CD8-positive, alpha-beta memory T cell (primary cell): Measurements from ENCODE around the gene RAB10. TPM values are rescaled to one million over a fixed set of nuclear protein-coding genes. Genes with fewer than 3 reads are reported as not detected.
"Not testable (repeated sequence)": the region's sequence is repeated elsewhere in the genome, so short reads cannot be mapped to it uniquely, and the experiment has no call there.

Experiments
- CTCF ChIA-PET: fragments of 350-600 bp; sonication (Branson Sonifier 250); formaldehyde crosslinking; loops from one replicate; lab custom pipeline; 2021; ENCODE audit warnings: antibody characterized with exemption; lab: Charles Lee
- POLR2A ChIA-PET: fragments of 350-600 bp; sonication (Branson Sonifier 250); formaldehyde crosslinking; loops from one replicate; lab custom pipeline; 2021; ENCODE audit warnings: antibody characterized with exemption; lab: Charles Lee
- DNase-seq, 5 donors: peaks; one replicate each; pipeline versions ENCODE4 v3.0.0 to v3.0.0-alpha.2; 2020 to 2022; ENCODE audit warnings: mixed read lengths in 1 of 5
- H3K27ac ChIP-seq: one replicate; pipeline ENCODE4 v1.7.0; 2013; ENCODE audit warnings: low read depth, mild to moderate bottlenecking, low read length, moderate library complexity
- H3K27me3 ChIP-seq: 2 replicates; pipeline ENCODE4 v1.7.0; 2013; ENCODE audit warnings: low read length, mild to moderate bottlenecking; ENCODE audit not compliant: insufficient read depth, poor library complexity, severe bottlenecking
- H3K36me3 ChIP-seq: 2 replicates; pipeline ENCODE4 v1.7.0; 2013; ENCODE audit warnings: mild to moderate bottlenecking, low read length, moderate library complexity; ENCODE audit not compliant: insufficient read depth
- H3K4me1 ChIP-seq: 2 replicates; pipeline ENCODE4 v1.7.0; 2013; ENCODE audit warnings: mild to moderate bottlenecking, low read length, moderate library complexity; ENCODE audit not compliant: insufficient read depth
- H3K4me3 ChIP-seq: 2 replicates; pipeline ENCODE4 v1.7.0; 2013; ENCODE audit warnings: mild to moderate bottlenecking, low read length
- H3K9me3 ChIP-seq: 2 replicates; pipeline ENCODE4 v1.7.0; 2013; ENCODE audit warnings: mild to moderate bottlenecking, low read length
- H3K27ac Mint-ChIP-seq, 8 donors: one replicate each; pipeline ENCODE4 v1.8.0; 2020 to 2021; ENCODE audit warnings: mixed read lengths in 8 of 8, mild to moderate bottlenecking in 6 of 8, inconsistent platforms in 3 of 8, moderate library complexity in 3 of 8
- H3K27me3 Mint-ChIP-seq, 2 donors: one replicate each; pipeline ENCODE4 v1.8.0; 2020 to 2021; ENCODE audit warnings: mixed read lengths in 2 of 2, mild to moderate bottlenecking in 1 of 2, moderate library complexity in 1 of 2
- H3K36me3 Mint-ChIP-seq, 3 donors: one replicate each; pipeline ENCODE4 v1.8.0; 2020 to 2021; ENCODE audit warnings: mixed read lengths in 3 of 3, inconsistent platforms in 1 of 3, mild to moderate bottlenecking in 1 of 3
- H3K4me1 Mint-ChIP-seq, 3 donors: one replicate each; pipeline ENCODE4 v1.8.0; 2020 to 2021; ENCODE audit warnings: mixed read lengths in 3 of 3, inconsistent platforms in 1 of 3, mild to moderate bottlenecking in 1 of 3
- H3K4me3 Mint-ChIP-seq, 7 donors: one replicate each; pipeline ENCODE4 v1.8.0; 2020 to 2021; ENCODE audit warnings: mixed read lengths in 7 of 7, mild to moderate bottlenecking in 6 of 7, moderate library complexity in 4 of 7, inconsistent platforms in 2 of 7
- H3K9me3 Mint-ChIP-seq, 5 donors: one replicate each; pipeline ENCODE4 v1.8.0; 2020 to 2022; ENCODE audit warnings: mixed read lengths in 5 of 5, mild to moderate bottlenecking in 3 of 5, moderate library complexity in 2 of 5, inconsistent platforms in 1 of 5
- polyA plus RNA-seq: library from polyadenylated mRNA; unstranded; fragments of 300-500 nt; fragmentation: Illumina TruSeq; gene quantifications from one replicate; pipeline ENCODE4 v1.2.3, GENCODE V29; 2021
- total RNA-seq, 2 experiments: library from RNA; stranded (reverse); gene quantifications; one replicate each; pipeline ENCODE4 v1.2.3, GENCODE V29; 2021

The RAB10 gene
- total and polyA plus RNA-seq, 3 experiments from 2014 or later, result 93.3 to 167 (median 155) TPM

GRCh38 chr2:26100384-26100783 lies 66.5 kb downstream of the RAB10 start:
- no peak for DNase-seq
- Histone ChIP-seq H3K27me3 (no peaks in the 10 kb centered on the region), H3K4me3 (no peak overlapping the region), H3K27ac (no peak overlapping the region), H3K36me3 (no peaks in the 10 kb centered on the region), H3K9me3 (no peaks in the 10 kb centered on the region), H3K4me1 (no peaks in the 10 kb centered on the region)
- H3K4me3 Mint-ChIP-seq, result no peak overlapping the region
- peaks cover 16 to 64% (median 21%) of the 10 kb centered on the region in 3 donors for H3K36me3 Mint-ChIP-seq
- H3K27me3 Mint-ChIP-seq, result no peaks in the 10 kb centered on the region
- peak overlapping the region in 1 of 8 donors; percentile 36 for H3K27ac Mint-ChIP-seq
- H3K9me3 Mint-ChIP-seq, result peaks cover 0 to 10% (median 0%) of the 10 kb centered on the region in 5 donors
- H3K4me1 Mint-ChIP-seq, result peaks cover 48 to 74% (median 52%) of the 10 kb centered on the region in 3 donors
- ChIA-PET POLR2A (no interaction called here), CTCF (no interaction called here)

GRCh38 chr2:26103752-26104151 lies 69.9 kb downstream of the RAB10 start:
- POLR2A ChIA-PET, result no interaction called here

GRCh38 chr2:26108701-26109100 lies 74.8 kb downstream of the RAB10 start:
- H3K27ac Mint-ChIP-seq, H3K4me3 ChIP-seq, CTCF ChIA-PET, DNase-seq, H3K27me3 Mint-ChIP-seq, POLR2A ChIA-PET, H3K36me3 ChIP-seq, H3K9me3 ChIP-seq, H3K9me3 Mint-ChIP-seq, H3K4me1 ChIP-seq, H3K27ac ChIP-seq, H3K4me3 Mint-ChIP-seq, H3K27me3 ChIP-seq: not testable (repeated sequence)
- peaks cover 5 to 58% (median 11%) of the 10 kb centered on the region in 3 donors for H3K36me3 Mint-ChIP-seq
- peaks cover 15 to 45% (median 21%) of the 10 kb centered on the region in 3 donors for H3K4me1 Mint-ChIP-seq

More at GRCh38 chr2:26103752-26104151, 69.9 kb downstream of the RAB10 start:
- Mint-ChIP-seq H3K9me3 (peaks cover 0 to 10% (median 0%) of the 10 kb centered on the region in 5 donors), H3K27ac (peak overlapping the region in 1 of 8 donors; percentile 59), H3K27me3 (no peaks in the 10 kb centered on the region), H3K36me3 (peaks cover 16 to 60% (median 19%) of the 10 kb centered on the region in 3 donors), H3K4me1 (peaks cover 35 to 62% (median 45%) of the 10 kb centered on the region in 3 donors), H3K4me3 (no peak overlapping the region)
- no peaks in the 10 kb centered on the region for H3K36me3 ChIP-seq
- no peaks in the 10 kb centered on the region for H3K27me3 ChIP-seq
- no peak for DNase-seq
- no peaks in the 10 kb centered on the region for H3K4me1 ChIP-seq
- H3K9me3 ChIP-seq, result no peaks in the 10 kb centered on the region
- CTCF ChIA-PET, result no interaction called here
- no peak overlapping the region for H3K27ac ChIP-seq
- no peak overlapping the region for H3K4me3 ChIP-seq

- Mint-ChIP-seq H3K4me3 (no peak overlapping the region), H3K36me3 (peaks cover 0 to 43% (median 9%) of the 10 kb centered on the region in 3 donors), H3K4me1 (peaks cover 16 to 43% (median 19%) of the 10 kb centered on the region in 3 donors), H3K27ac (peak overlapping the region in 3 of 8 donors; percentile 11 to 33 (median 32)), H3K9me3 (no peaks in the 10 kb centered on the region), H3K27me3 (no peaks in the 10 kb centered on the region)
- Histone ChIP-seq H3K27me3 (no peaks in the 10 kb centered on the region), H3K27ac (no peak overlapping the region), H3K4me1 (no peaks in the 10 kb centered on the region), H3K36me3 (no peaks in the 10 kb centered on the region), H3K4me3 (no peak overlapping the region), H3K9me3 (no peaks in the 10 kb centered on the region)
- POLR2A ChIA-PET, result no interaction called here
- CTCF ChIA-PET, result no interaction called here
- DNase-seq, result no peak
These were observed 78.3 kb downstream of the RAB10 start for GRCh38 chr2:26112201-26112600.

GRCh38 chr2:26114151-26114550 lies 80.3 kb downstream of the RAB10 start:
- DNase-seq, result no peak
- CTCF ChIA-PET, result no interaction called here
- H3K27me3 Mint-ChIP-seq, result no peaks in the 10 kb centered on the region
- POLR2A ChIA-PET, result no interaction called here
- Histone ChIP-seq H3K27me3 (no peaks in the 10 kb centered on the region), H3K9me3 (no peaks in the 10 kb centered on the region), H3K4me3 (no peak overlapping the region), H3K4me1 (no peaks in the 10 kb centered on the region), H3K27ac (no peak overlapping the region), H3K36me3 (no peaks in the 10 kb centered on the region)
- peak overlapping the region in 3 of 8 donors; percentile 3 to 23 (median 3) for H3K27ac Mint-ChIP-seq
- peaks cover 17 to 41% (median 26%) of the 10 kb centered on the region in 3 donors for H3K4me1 Mint-ChIP-seq
- no peak overlapping the region for H3K4me3 Mint-ChIP-seq
- no peaks in the 10 kb centered on the region for H3K9me3 Mint-ChIP-seq
- peaks cover 0 to 46% (median 9%) of the 10 kb centered on the region in 3 donors for H3K36me3 Mint-ChIP-seq

GRCh38 chr2:26118682-26119081 lies 84.8 kb downstream of the RAB10 start:
- no peaks in the 10 kb centered on the region for H3K9me3 Mint-ChIP-seq
- CTCF ChIA-PET, result no interaction called here

GRCh38 chr2:26119521-26119920 lies 85.6 kb downstream of the RAB10 start:
- Histone ChIP-seq H3K9me3 (no peaks in the 10 kb centered on the region), H3K27ac (no peak overlapping the region), H3K4me3 (no peak overlapping the region), H3K36me3 (no peaks in the 10 kb centered on the region), H3K27me3 (no peaks in the 10 kb centered on the region), H3K4me1 (no peaks in the 10 kb centered on the region)
- CTCF ChIA-PET, result interaction anchor here (0.6 kb wide), 1 partner anchor 17 kb away, joined by 3 read pairs; no protein-coding TSS in a partner anchor
- peak overlapping the region in 1 of 8 donors; percentile 63 for H3K27ac Mint-ChIP-seq
- H3K27me3 Mint-ChIP-seq, result no peaks in the 10 kb centered on the region
- no peak for DNase-seq
- peaks cover 0 to 17% (median 6%) of the 10 kb centered on the region in 3 donors for H3K36me3 Mint-ChIP-seq
- no peaks in the 10 kb centered on the region for H3K9me3 Mint-ChIP-seq
- no peak overlapping the region for H3K4me3 Mint-ChIP-seq
- POLR2A ChIA-PET, result no interaction called here
- peaks cover 30 to 54% (median 43%) of the 10 kb centered on the region in 3 donors for H3K4me1 Mint-ChIP-seq

More at GRCh38 chr2:26118682-26119081, 84.8 kb downstream of the RAB10 start:
- H3K27ac ChIP-seq, result no peak overlapping the region
- Mint-ChIP-seq H3K27ac (peak overlapping the region in 2 of 8 donors; percentile 47 to 86), H3K4me1 (peaks cover 29 to 53% (median 43%) of the 10 kb centered on the region in 3 donors), H3K27me3 (no peaks in the 10 kb centered on the region), H3K4me3 (no peak overlapping the region), H3K36me3 (peaks cover 0 to 20% (median 6%) of the 10 kb centered on the region in 3 donors)
- no peaks in the 10 kb centered on the region for H3K36me3 ChIP-seq
- H3K4me1 ChIP-seq, result no peaks in the 10 kb centered on the region
- H3K9me3 ChIP-seq, result no peaks in the 10 kb centered on the region
- no peaks in the 10 kb centered on the region for H3K27me3 ChIP-seq
- POLR2A ChIA-PET, result no interaction called here
- H3K4me3 ChIP-seq, result no peak overlapping the region
- DNase-seq, result no peak

- Mint-ChIP-seq H3K27me3 (no peaks in the 10 kb centered on the region), H3K9me3 (no peaks in the 10 kb centered on the region), H3K4me3 (no peak overlapping the region), H3K27ac (peak overlapping the region in 6 of 8 donors; percentile 1 to 53 (median 26)), H3K36me3 (peaks cover 0 to 23% (median 6%) of the 10 kb centered on the region in 3 donors), H3K4me1 (peaks cover 30 to 49% (median 42%) of the 10 kb centered on the region in 3 donors)
- ChIA-PET POLR2A (no interaction called here), CTCF (no interaction called here)
- no peak for DNase-seq
- no peaks in the 10 kb centered on the region for H3K27me3 ChIP-seq
- H3K9me3 ChIP-seq, result no peaks in the 10 kb centered on the region
- no peak overlapping the region for H3K27ac ChIP-seq
- H3K4me3 ChIP-seq, result no peak overlapping the region
- peaks cover 1% of the 10 kb centered on the region for H3K36me3 ChIP-seq
- H3K4me1 ChIP-seq, result no peaks in the 10 kb centered on the region
These were observed 88.7 kb downstream of the RAB10 start for GRCh38 chr2:26122630-26123029.
